IPS DF 4.7 (cell line): Measurements from ENCODE around the gene TNN.

Experiments used
- DNase-seq: peaks from one replicate; pipeline ENCODE4 v3.0.0-alpha.2; 2013; ENCODE audit warnings: low spot score; ENCODE audit errors: extremely low read depth

The TNN gene

GRCh38 chr1:175114996-175115395, 47.4 kb downstream of the TNN start:
- no peak for DNase-seq

GRCh38 chr1:175116210-175116798, 48.7 kb downstream of the TNN start:
- DNase-seq, result no peak

GRCh38 chr1:175116903-175117302, 49.3 kb downstream of the TNN start:
- no peak for DNase-seq

GRCh38 chr1:175118375-175119367, 51.0 kb downstream of the TNN start:
- DNase-seq, result no peak

- no peak for DNase-seq
Observed at GRCh38 chr1:175120511-175120910, 52.9 kb downstream of the TNN start.

GRCh38 chr1:175124861-175125260, 57.2 kb downstream of the TNN start:
- no peak for DNase-seq

- no peak for DNase-seq
Observed at GRCh38 chr1:175126347-175126746, 58.7 kb downstream of the TNN start.

GRCh38 chr1:175127565-175127964, 59.9 kb downstream of the TNN start:
- DNase-seq, result no peak

GRCh38 chr1:175128523-175128922, 60.9 kb downstream of the TNN start:
- no peak for DNase-seq

GRCh38 chr1:175129182-175129581, 61.5 kb downstream of the TNN start:
- DNase-seq, result no peak

- DNase-seq, result no peak
Observed at GRCh38 chr1:175129644-175129996, 62.0 kb downstream of the TNN start.

- DNase-seq, result peak; percentile 71
Observed at GRCh38 chr1:175129997-175130648, 62.5 kb downstream of the TNN start.

GRCh38 chr1:175130649-175131045, 63.0 kb downstream of the TNN start:
- DNase-seq, result no peak

GRCh38 chr1:175131095-175131494, 63.5 kb downstream of the TNN start:
- no peak for DNase-seq

GRCh38 chr1:175132436-175132835, 64.8 kb downstream of the TNN start:
- no peak for DNase-seq

GRCh38 chr1:175133673-175134435, 66.2 kb downstream of the TNN start:
- no peak for DNase-seq

- DNase-seq, result no peak
Observed at GRCh38 chr1:175134500-175134899, 66.9 kb downstream of the TNN start.

GRCh38 chr1:175136246-175136645, 68.6 kb downstream of the TNN start:
- DNase-seq, result no peak

GRCh38 chr1:175137369-175137768, 69.7 kb downstream of the TNN start:
- DNase-seq, result no peak

- DNase-seq, result no peak
Observed at GRCh38 chr1:175138579-175138978, 70.9 kb downstream of the TNN start.

GRCh38 chr1:175145899-175146528, 78.4 kb downstream of the TNN start:
- no peak for DNase-seq
